GM18907 (cell line): ENCODE results near the gene ACSM2A.
"Not testable (repeated sequence)": the region's sequence is repeated elsewhere in the genome, so short reads cannot be mapped to it uniquely, and the experiment has no call there.

Source experiments
- ATAC-seq: cut with Tn5 transposase; IDR thresholded peaks from one replicate; pipeline ENCODE4 v1.9.1; 2021; ENCODE audit warnings: mild to moderate bottlenecking, moderate library complexity; ENCODE audit not compliant: unreplicated experiment

ACSM2A gene, protein sequence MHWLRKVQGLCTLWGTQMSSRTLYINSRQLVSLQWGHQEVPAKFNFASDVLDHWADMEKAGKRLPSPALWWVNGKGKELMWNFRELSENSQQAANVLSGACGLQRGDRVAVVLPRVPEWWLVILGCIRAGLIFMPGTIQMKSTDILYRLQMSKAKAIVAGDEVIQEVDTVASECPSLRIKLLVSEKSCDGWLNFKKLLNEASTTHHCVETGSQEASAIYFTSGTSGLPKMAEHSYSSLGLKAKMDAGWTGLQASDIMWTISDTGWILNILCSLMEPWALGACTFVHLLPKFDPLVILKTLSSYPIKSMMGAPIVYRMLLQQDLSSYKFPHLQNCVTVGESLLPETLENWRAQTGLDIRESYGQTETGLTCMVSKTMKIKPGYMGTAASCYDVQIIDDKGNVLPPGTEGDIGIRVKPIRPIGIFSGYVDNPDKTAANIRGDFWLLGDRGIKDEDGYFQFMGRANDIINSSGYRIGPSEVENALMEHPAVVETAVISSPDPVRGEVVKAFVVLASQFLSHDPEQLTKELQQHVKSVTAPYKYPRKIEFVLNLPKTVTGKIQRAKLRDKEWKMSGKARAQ

DNA sequence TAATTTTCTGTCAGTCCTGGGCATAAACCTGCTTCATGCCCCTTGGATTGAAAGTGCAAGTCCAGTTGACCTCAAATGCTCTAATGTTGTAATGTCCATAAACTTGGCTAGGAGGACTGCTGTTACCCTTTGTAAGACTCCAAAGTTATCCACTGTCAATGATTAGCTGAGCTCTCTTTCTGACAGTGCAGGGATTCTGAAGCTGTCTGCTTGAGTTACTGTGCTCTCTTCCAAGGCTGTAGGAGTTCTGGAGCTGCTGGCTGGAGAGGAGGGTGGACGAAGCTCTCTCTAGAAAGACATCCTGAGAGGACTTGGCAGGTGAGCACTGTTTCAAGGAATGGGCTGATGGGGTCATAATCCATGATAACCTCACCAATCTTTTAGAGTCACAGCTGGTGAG lies at the start of gene ACSM2A:
Gene ACSM2A (plus strand): TSS at position 158 of the 400 bp plus-strand sequence. CDS start 8,594 bp downstream, outside the sequence.
- not testable (repeated sequence) for ATAC-seq

- ATAC-seq, result no peak
Measured at GRCh38 chr16:20402651-20403050, 48.7 kb upstream of the ACSM2A start.

DNA sequence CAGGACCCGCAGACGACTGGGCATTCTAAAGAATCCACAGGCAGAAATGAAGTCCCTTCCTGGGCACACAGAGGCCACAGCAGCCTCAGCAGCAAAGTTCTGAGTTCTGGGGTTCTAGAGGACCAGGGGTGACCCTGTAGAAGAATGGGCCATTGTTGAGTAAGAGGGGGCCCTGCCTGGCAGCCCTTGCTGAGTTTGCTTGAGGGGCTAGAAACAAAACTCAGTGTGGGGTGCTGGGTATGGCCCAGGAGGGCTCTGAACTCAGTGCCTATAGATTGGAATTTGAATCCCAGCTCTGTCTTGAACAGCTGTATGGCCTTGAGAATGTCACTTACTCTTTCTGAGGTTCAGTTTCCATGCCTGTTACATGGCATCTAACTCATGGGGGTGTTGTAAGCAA lies 46.7 kb upstream of the ACSM2A start, which contains the start of gene PDILT:
Gene PDILT (minus strand): TSS at position 101 of the 400 bp plus-strand sequence. CDS start 5,437 bp downstream, outside the sequence.
- no peak for ATAC-seq

DNA sequence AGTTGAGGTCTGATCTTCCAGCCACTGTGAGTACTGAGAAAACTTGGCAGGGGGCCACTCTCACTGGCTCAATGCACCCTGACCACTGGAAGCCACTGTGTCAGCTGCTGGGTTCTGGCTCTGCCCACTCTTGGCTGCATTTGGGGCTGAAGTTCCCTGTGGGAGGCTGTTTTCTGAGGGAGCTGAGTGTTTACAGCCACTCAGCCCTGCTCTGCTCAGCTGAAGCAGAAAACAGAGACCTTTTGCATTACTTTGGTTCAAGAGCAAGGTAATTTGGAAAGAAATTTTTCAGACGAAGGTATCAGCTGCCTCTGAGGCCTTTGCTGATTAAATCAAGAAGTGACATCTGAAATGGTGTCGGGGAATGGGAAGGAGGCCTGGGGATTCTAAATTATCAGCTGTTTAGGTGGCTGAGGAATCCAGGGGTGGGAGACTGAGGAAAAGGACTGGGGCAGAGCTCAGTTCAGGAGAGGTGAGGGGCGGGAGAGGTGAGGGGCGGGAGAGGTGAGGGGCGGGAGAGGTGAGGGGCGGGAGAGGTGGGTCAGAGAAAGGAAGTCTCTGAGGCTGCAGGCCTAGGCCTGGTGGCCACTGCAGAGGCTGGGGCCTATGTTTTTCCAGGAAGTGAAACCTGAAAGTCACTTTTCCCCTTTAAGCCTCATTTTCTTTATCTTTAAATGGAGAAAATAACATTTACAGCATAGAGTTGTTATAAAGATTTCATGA lies 41.8 kb upstream of the ACSM2A start, which contains the start of gene ACSM5:
Gene ACSM5 (plus strand): TSS at position 137 of the 723 bp plus-strand sequence. CDS start 1,951 bp downstream, outside the sequence.
- ATAC-seq, result peak; percentile 46

GRCh38 chr16:20410121-20410723 lies 41.1 kb upstream of the ACSM2A start:
- peak; percentile 66 for ATAC-seq

DNA sequence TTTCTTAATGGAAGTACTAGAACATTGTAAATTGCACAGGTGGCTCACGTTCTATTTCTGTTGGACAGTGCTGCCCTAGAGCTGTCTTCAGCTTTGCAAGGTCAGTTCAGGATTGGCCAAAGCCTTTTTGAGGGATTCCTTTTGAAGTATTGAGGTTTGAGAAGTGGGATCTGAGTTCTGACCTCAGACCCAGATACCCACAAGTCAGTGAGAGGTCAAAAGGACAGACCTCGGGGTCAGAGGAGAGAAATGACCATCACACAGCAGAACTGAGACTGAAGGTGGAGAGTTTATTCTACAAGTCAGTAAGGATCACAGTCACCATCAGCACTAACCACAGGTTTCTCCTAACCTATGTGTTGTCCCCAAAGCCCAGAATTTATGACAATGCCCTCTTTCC lies 40.3 kb upstream of the ACSM2A start:
- ATAC-seq, result no peak

DNA sequence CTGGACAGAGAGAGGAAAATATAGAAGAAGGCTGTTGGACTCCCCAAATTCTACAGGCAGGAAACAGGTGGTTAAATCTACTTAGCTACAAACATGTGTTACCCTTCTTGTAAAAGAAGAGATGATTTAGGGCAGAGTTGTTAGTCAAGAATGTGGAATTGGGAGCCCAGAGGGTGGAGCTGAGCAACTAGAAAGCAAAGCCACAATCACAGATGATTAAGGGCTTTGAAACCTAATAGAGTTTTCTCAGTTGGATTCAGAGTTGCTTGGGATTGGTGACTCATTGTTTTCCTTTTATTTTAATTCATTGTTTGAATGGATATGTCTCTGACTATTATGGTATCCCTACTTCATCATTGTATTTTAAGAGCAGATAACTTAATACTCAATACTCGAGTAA lies 35.8 kb upstream of the ACSM2A start:
- no peak for ATAC-seq

GRCh38 chr16:20419093-20419492 lies 32.2 kb upstream of the ACSM2A start:
- not testable (repeated sequence) for ATAC-seq

DNA sequence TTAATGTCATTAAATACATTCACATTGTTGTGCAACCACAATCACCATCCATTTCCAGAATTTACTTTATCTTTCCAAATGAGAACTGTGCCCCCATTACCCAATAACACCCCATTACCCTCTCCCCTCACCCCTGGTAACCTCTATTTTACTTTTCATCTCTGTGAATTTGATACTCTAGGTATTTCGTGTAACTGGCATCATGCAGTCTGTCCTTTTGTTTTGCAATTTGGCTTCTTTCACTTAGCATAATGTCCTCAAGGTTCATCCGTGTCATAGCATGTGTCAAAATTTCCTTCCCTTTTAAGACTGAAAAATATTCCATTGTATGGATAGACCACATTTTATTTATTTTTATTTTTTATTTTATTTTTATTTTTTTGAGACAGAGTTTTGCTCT lies 29.6 kb upstream of the ACSM2A start:
- ATAC-seq, result not testable (repeated sequence)

DNA sequence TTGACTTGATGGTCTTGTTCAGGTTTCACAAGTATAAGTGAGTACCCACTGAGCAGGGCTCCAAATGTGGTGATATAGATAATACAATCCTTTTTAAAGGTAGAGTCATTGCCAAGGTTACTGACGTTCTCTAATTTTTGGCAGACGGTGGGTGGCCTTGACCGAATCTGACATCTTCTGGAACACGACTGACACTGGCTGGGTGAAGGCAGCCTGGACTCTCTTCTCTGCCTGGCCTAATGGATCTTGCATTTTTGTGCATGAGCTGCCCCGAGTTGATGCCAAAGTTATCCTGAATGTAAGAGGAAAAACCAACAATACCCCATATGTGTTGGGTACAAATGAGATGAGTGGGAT lies 27.6 kb upstream of the ACSM2A start:
- not testable (repeated sequence) for ATAC-seq

DNA sequence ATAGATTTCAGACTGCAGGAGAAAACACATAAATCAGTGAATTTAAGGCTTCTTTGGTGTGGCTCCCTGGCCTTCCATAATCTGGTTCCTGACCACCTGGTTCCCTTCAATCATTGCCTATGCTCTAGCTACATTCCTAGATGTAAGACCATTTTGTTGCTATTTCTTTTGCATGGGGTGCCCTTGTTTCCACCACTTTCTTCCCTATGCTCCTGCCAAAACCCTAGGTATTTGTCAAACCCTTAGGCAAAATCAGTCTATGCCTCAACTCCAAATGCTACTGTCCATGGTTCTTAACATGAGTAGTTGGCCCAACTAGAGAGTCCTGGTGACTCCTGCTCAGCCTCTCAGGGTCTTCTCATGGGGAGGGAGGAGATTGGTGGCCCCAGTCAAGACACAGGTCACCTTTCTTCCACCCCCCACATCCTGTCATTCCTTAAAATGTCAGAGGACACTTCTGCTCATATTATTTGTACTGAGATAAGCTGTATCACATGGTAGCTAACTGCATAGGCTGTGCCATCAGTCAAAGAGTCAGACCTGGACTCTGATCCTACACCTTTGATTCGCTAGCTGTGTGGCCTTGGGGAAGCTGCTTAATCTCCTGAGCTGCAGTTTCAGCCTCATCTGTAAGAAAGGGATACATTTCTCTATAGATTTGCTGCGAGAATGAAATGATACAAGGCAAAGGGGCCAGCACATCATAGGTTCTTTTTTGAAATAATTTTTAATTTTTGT lies 27.0 kb upstream of the ACSM2A start:
- ATAC-seq, result no peak

DNA sequence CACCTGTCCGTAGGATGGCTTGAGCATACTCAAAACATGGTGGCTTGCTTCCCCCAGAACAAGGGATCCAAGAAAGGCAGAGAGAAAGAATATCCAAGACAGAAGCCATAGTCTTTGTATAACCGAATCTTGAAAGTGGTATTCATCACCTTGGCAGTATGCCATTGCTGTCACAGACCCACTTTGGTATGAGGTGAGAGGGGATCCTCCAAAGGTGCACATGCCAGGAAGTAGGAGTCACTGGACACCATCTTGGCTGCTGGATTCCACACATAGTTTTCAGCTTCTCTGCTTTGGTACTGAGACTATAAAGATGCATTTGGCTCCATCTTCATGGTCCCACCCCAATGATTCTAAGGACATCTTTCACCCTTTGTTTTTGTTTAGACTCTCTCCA lies 23.9 kb upstream of the ACSM2A start:
- not testable (repeated sequence) for ATAC-seq

DNA sequence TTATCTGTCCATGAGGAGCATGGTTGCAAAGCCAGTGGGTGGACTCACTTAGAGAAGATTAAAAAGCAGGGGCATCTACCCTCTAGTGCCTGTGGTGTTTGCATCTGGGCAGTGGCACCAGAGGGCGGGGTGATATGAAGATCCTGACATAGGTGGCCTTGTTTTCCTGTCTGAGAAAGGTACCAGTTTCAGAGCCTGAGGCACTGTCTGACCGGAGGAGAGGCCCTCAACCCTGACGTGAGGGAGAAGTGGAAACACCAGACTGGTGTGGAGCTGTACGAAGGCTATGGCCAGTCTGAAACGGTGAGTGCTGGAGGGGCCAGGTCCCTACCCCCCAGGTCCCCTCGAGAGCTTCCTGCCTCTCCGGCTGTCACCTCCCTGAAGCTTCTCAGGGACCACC lies 21.8 kb upstream of the ACSM2A start:
- not testable (repeated sequence) for ATAC-seq

DNA sequence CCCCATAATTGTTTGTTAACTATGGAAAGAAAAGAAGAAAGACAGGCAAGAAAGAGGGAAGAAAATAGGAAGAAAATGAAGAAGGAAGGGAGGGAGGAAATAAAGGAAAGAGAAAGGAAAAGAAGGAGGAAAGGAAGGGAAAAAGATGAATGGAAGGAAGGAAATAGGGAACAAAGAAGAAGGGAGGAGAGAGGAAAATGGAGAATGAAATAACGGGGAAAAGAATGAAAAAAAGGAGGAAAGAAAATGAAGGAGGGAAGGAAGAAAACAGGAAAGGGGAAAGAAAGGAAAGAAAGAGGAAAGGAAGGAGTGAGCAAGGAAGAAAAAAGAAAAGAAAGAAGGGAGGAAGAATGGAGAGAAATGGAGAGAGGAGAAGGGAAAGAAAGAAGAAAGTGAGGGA lies 20.8 kb upstream of the ACSM2A start:
- ATAC-seq, result not testable (repeated sequence)

- no peak for ATAC-seq
Measured at GRCh38 chr16:20430948-20431347, 20.4 kb upstream of the ACSM2A start.

DNA sequence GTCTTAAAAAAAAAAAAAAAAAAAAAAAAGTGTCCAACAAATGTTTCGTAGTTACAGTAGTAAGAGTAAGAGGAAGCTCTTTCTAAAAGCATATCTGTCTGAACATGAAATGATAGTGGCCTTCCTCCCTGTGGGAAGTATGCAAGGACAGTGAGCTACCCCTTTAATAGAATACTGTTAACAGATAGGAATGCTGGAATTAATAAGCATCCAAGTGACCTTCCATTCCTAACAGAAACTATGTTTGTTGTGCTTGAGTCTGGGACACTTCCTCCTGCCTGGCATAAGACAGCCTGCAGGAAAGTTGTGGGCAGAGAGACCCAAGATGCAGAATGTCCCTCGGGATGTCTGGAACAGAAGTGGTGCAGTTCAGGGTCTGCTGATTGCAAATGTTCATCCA lies 12.4 kb upstream of the ACSM2A start:
- ATAC-seq, result not testable (repeated sequence)

- ATAC-seq, result not testable (repeated sequence)
Measured at GRCh38 chr16:20439820-20440231, 11.5 kb upstream of the ACSM2A start.

DNA sequence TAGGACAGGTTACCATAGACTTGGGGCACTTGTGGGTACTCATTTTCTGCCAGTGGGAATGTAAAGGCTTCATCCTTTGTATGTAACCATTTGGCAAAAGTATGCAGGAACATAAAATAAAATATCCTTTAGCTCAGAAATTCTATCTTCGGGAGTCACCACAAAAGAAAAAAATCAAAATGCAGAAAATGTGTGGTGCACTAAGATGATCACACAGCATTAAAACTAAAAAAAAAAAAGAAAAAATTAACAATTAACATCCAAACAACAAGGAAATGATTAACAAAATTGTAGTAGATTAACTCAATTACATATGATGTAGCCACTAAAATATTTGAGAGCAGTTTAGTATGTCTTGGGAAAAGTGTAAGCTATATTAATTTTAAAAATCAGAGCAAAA lies 10.6 kb upstream of the ACSM2A start:
- not testable (repeated sequence) for ATAC-seq

- no peak for ATAC-seq
Measured at GRCh38 chr16:20441191-20441590, 10.1 kb upstream of the ACSM2A start.

DNA sequence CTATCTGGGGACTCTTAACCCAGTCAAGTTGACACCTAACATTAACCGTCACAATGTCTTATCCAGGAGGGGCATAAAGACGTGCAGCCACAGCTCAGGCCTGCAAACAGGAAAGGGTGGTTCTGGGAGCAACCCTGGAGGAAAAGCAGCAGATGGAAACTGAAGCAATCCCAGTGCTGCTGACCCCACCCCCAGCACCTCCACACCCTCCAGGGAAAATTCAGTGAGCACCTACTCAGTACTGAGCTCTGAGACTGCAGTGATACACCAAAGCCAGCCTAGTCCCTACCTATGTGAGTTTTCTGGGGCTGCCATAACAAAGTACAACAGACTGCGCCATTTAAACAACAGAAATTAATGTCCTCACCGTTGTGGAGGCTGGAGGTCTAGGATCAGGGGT lies 9.5 kb upstream of the ACSM2A start:
- not testable (repeated sequence) for ATAC-seq
